DMS79 treated with DMSO at 0.1 percent for 48 hours (cell line): Measurements from ENCODE around the gene SLC4A7.
"Not testable (repeated sequence)": the region's sequence is repeated elsewhere in the genome, so short reads cannot be mapped to it uniquely, and the experiment has no call there.

Source experiments
- DNase-seq: peaks from one replicate; lab custom pipeline; 2025; lab: John Stamatoyannopoulos, UW

SLC4A7 gene

GRCh38 chr3:27487383-27487782, 3.2 kb upstream of the SLC4A7 start:
- no peak for DNase-seq

- DNase-seq, result no peak
Measured at GRCh38 chr3:27486336-27486735, 2.2 kb upstream of the SLC4A7 start.

GRCh38 chr3:27485866-27486265, 1.7 kb upstream of the SLC4A7 start:
- no peak for DNase-seq

- peak; percentile 36 for DNase-seq
Measured at GRCh38 chr3:27483117-27484014, 818 bp downstream of the SLC4A7 start.

GRCh38 chr3:27479806-27480543, 4.2 kb downstream of the SLC4A7 start:
- no peak for DNase-seq

- DNase-seq, result no peak
Measured at GRCh38 chr3:27471923-27472550, 12.1 kb downstream of the SLC4A7 start.

- DNase-seq, result no peak
Measured at GRCh38 chr3:27468283-27468886, 15.8 kb downstream of the SLC4A7 start.

- DNase-seq, result no peak
Measured at GRCh38 chr3:27467545-27467944, 16.6 kb downstream of the SLC4A7 start.

- no peak for DNase-seq
Measured at GRCh38 chr3:27464646-27465045, 19.5 kb downstream of the SLC4A7 start.

GRCh38 chr3:27462228-27462627, 22.0 kb downstream of the SLC4A7 start:
- DNase-seq, result no peak

- DNase-seq, result no peak
Measured at GRCh38 chr3:27458929-27459328, 25.3 kb downstream of the SLC4A7 start.

- no peak for DNase-seq
Measured at GRCh38 chr3:27456554-27456953, 27.6 kb downstream of the SLC4A7 start.

- DNase-seq, result no peak
Measured at GRCh38 chr3:27454914-27455313, 29.3 kb downstream of the SLC4A7 start.

GRCh38 chr3:27454461-27454860, 29.7 kb downstream of the SLC4A7 start:
- DNase-seq, result no peak

- DNase-seq, result no peak
Measured at GRCh38 chr3:27452368-27453090, 31.7 kb downstream of the SLC4A7 start.

GRCh38 chr3:27451842-27452241, 32.3 kb downstream of the SLC4A7 start:
- DNase-seq, result no peak

- DNase-seq, result no peak
Measured at GRCh38 chr3:27451251-27451650, 32.9 kb downstream of the SLC4A7 start.

GRCh38 chr3:27449530-27450150, 34.5 kb downstream of the SLC4A7 start:
- DNase-seq, result no peak

- DNase-seq, result not testable (repeated sequence)
Measured at GRCh38 chr3:27442995-27443394, 41.2 kb downstream of the SLC4A7 start.

GRCh38 chr3:27438352-27438751, 45.8 kb downstream of the SLC4A7 start:
- DNase-seq, result not testable (repeated sequence)

- DNase-seq, result no peak
Measured at GRCh38 chr3:27431116-27431515, 53.1 kb downstream of the SLC4A7 start.
